Neural progenitor cell (in vitro differentiated cells): ENCODE data around the gene GLE1. TPM values are rescaled to one million over a fixed set of nuclear protein-coding genes. Genes with fewer than 3 reads are reported as not detected.

ENCODE experiments used
- DNase-seq: peaks from one replicate; pipeline ENCODE4 v3.0.0-alpha.2; 2016; ENCODE audit warnings: low spot score
- H2AFZ ChIP-seq: fragments of 200-600 bp; sonication (generic); replicated peaks from 2 replicates; pipeline ENCODE4 v1.6.1; 2016; ENCODE audit warnings: antibody characterized with exemption
- H3F3A ChIP-seq: fragments of 200-600 bp; sonication (generic); 2 replicates; pipeline ENCODE4 v1.6.1; 2016; ENCODE audit warnings: antibody characterized with exemption, low read depth
- H3K27ac ChIP-seq: fragments of 200-600 bp; sonication (generic); 2 replicates; pipeline ENCODE4 v1.5.1; 2016; ENCODE audit warnings: mild to moderate bottlenecking
- H3K27me3 ChIP-seq: fragments of 200-600 bp; sonication (generic); 2 replicates; pipeline ENCODE4 v1.6.1; 2016; ENCODE audit warnings: mild to moderate bottlenecking, moderate library complexity
- H3K36me3 ChIP-seq: fragments of 200-600 bp; sonication (generic); 2 replicates; pipeline ENCODE4 v1.5.1; 2016
- H3K4me1 ChIP-seq: fragments of 200-600 bp; sonication (generic); 2 replicates; pipeline ENCODE4 v1.6.1; 2016; ENCODE audit warnings: mixed run types
- H3K4me2 ChIP-seq: fragments of 200-600 bp; sonication (generic); 2 replicates; pipeline ENCODE4 v1.6.1; 2016
- H3K4me3 ChIP-seq: fragments of 200-600 bp; sonication (generic); 2 replicates; pipeline ENCODE4 v1.5.1; 2016
- H3K79me2 ChIP-seq: fragments of 200-600 bp; sonication (generic); 2 replicates; pipeline ENCODE4 v1.6.1; 2016; ENCODE audit warnings: low read depth
- H3K9ac ChIP-seq: fragments of 200-600 bp; sonication (generic); 2 replicates; pipeline ENCODE4 v1.6.1; 2016
- H3K9me3 ChIP-seq: fragments of 200-600 bp; sonication (generic); 2 replicates; pipeline ENCODE4 v1.5.1; 2016; ENCODE audit warnings: low read depth
- H4K20me1 ChIP-seq: fragments of 200-600 bp; sonication (generic); 2 replicates; pipeline ENCODE4 v1.6.1; 2016; ENCODE audit warnings: low read depth
- H3K27ac Mint-ChIP-seq: 3 replicates; pipeline ENCODE4 v1.8.0; 2021; ENCODE audit warnings: mixed read lengths
- H3K27me3 Mint-ChIP-seq: 2 replicates; pipeline ENCODE4 v1.8.0; 2022; ENCODE audit warnings: low read depth, mild to moderate bottlenecking, inconsistent platforms, moderate library complexity, mixed read lengths; ENCODE audit not compliant: insufficient read depth
- H3K36me3 Mint-ChIP-seq: 3 replicates; pipeline ENCODE4 v1.8.0; 2021; ENCODE audit warnings: mixed read lengths
- H3K4me1 Mint-ChIP-seq: 3 replicates; pipeline ENCODE4 v1.8.0; 2021; ENCODE audit warnings: mixed read lengths
- H3K4me3 Mint-ChIP-seq: 3 replicates; pipeline ENCODE4 v1.8.0; 2021; ENCODE audit warnings: mild to moderate bottlenecking, moderate library complexity, mixed read lengths
- H3K9me3 Mint-ChIP-seq: 3 replicates; pipeline ENCODE4 v1.8.0; 2020; ENCODE audit warnings: mixed read lengths
- EZH2 ChIP-seq: fragments of 200-600 bp; sonication (generic); IDR thresholded peaks from 2 replicates; pipeline ENCODE4 v1.6.1; 2017; ENCODE audit warnings: antibody characterized with exemption, mild to moderate bottlenecking, moderate library complexity
- EZH2phosphoT487 ChIP-seq: fragments of 200-600 bp; sonication (generic); IDR thresholded peaks from 2 replicates; pipeline ENCODE4 v1.6.1; 2017; ENCODE audit warnings: antibody characterized with exemption
- total RNA-seq: library from RNA; depleted of rRNA; stranded (reverse); fragments of >200 nt; gene quantifications from 2 replicates; pipeline ENCODE4 v1.2.3, GENCODE V29; 2015; ENCODE audit warnings: low replicate concordance
- TF ChIP-seq, protein P1 (sequence below): fragments of 200-600 bp; sonication (generic); IDR thresholded peaks from 2 replicates; pipeline ENCODE4 v1.5.1; 2017; ENCODE audit warnings: antibody characterized with exemption, mild to moderate bottlenecking

GLE1 gene
- total RNA-seq, 1 donor from 2014 or later = 22.7 TPM

DNA sequence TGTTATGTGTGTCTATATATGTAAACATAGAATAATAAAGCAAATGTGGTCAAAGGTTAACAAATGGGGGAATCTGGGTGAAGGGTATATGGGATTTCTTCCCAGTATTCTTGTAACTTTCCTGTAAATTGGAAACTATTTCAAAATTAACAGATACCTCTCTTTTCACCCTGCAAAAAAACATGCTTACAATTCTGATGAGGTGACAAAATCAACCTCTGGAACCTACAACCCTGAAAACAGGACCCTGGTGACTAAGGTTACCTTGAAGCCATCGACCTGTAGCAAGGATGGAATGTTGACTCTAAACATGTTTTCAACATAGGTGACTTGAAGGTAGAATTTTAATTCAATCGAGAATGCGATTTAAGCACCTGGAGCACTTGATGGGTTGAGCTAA lies 42.0 kb downstream of the GLE1 start:
- no peaks in the 10 kb centered on the region for H3K79me2 ChIP-seq
- Mint-ChIP-seq H3K9me3 (no peaks in the 10 kb centered on the region), H3K4me3 (no peak overlapping the region), H3K27me3 (peaks cover 2% of the 10 kb centered on the region), H3K36me3 (peaks cover 4% of the 10 kb centered on the region), H3K27ac (no peak overlapping the region), H3K4me1 (peaks cover 26% of the 10 kb centered on the region)
- H3K4me2 ChIP-seq = no peak overlapping the region
- H2AFZ ChIP-seq = no peak overlapping the region
- DNase-seq = no peak
- no peaks in the 10 kb centered on the region for H3K9me3 ChIP-seq
- no peaks in the 10 kb centered on the region for H3K27me3 ChIP-seq
- peaks cover 11% of the 10 kb centered on the region for H3K4me1 ChIP-seq
- H3F3A ChIP-seq = peaks cover 12% of the 10 kb centered on the region
- H3K27ac ChIP-seq = no peak overlapping the region
- H3K4me3 ChIP-seq = no peak overlapping the region
- H3K9ac ChIP-seq = no peak overlapping the region
- TF ChIP-seq EZH2phosphoT487 (no peak), EZH2 (no peak)
- TF ChIP-seq, protein P1, sequence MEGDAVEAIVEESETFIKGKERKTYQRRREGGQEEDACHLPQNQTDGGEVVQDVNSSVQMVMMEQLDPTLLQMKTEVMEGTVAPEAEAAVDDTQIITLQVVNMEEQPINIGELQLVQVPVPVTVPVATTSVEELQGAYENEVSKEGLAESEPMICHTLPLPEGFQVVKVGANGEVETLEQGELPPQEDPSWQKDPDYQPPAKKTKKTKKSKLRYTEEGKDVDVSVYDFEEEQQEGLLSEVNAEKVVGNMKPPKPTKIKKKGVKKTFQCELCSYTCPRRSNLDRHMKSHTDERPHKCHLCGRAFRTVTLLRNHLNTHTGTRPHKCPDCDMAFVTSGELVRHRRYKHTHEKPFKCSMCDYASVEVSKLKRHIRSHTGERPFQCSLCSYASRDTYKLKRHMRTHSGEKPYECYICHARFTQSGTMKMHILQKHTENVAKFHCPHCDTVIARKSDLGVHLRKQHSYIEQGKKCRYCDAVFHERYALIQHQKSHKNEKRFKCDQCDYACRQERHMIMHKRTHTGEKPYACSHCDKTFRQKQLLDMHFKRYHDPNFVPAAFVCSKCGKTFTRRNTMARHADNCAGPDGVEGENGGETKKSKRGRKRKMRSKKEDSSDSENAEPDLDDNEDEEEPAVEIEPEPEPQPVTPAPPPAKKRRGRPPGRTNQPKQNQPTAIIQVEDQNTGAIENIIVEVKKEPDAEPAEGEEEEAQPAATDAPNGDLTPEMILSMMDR = no peak
- no peaks in the 10 kb centered on the region for H3K36me3 ChIP-seq
- H4K20me1 ChIP-seq = no peaks in the 10 kb centered on the region

DNA sequence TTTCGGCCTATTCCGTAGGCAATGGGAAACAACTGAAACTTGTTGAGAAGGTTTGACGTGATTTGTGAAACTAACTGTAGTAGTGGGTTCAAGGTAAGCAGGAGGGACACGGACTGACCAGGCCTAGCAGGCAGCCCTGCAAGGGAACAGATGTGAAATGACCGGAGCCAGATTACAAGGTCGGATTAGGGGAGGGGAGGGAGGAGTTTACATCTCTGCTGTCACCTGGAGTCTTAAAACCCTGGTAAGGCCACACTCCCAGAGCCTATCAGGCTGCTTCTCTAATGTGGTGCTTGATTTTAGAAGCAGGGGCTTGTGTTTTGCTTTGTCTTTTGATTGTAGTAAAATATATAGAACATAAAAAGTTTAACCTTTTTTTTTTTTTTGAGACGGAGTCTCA lies 44.4 kb downstream of the GLE1 start:
- peaks cover under 1% of the 10 kb centered on the region for H3K36me3 Mint-ChIP-seq
- no peak overlapping the region for H3K9ac ChIP-seq
- H3K4me2 ChIP-seq = no peak overlapping the region
- H3K4me1 ChIP-seq = peaks cover 17% of the 10 kb centered on the region
- H3K79me2 ChIP-seq = peaks cover 11% of the 10 kb centered on the region
- H3K9me3 Mint-ChIP-seq = no peaks in the 10 kb centered on the region
- peak overlapping the region; percentile 11 for H3K27ac Mint-ChIP-seq
- no peak overlapping the region for H3K4me3 Mint-ChIP-seq
- H3K4me3 ChIP-seq = no peak overlapping the region
- H3K27ac ChIP-seq = no peak overlapping the region
- peaks cover 10% of the 10 kb centered on the region for H4K20me1 ChIP-seq
- TF ChIP-seq EZH2 (no peak), EZH2phosphoT487 (no peak)
- TF ChIP-seq, protein P1 = no peak
- DNase-seq = peak; percentile 12
- no peak overlapping the region for H2AFZ ChIP-seq
- H3K4me1 Mint-ChIP-seq = peaks cover 31% of the 10 kb centered on the region
- no peaks in the 10 kb centered on the region for H3K9me3 ChIP-seq
- peaks cover 2% of the 10 kb centered on the region for H3K27me3 Mint-ChIP-seq
- no peaks in the 10 kb centered on the region for H3K27me3 ChIP-seq
- H3F3A ChIP-seq = peaks cover 17% of the 10 kb centered on the region
- no peaks in the 10 kb centered on the region for H3K36me3 ChIP-seq

DNA sequence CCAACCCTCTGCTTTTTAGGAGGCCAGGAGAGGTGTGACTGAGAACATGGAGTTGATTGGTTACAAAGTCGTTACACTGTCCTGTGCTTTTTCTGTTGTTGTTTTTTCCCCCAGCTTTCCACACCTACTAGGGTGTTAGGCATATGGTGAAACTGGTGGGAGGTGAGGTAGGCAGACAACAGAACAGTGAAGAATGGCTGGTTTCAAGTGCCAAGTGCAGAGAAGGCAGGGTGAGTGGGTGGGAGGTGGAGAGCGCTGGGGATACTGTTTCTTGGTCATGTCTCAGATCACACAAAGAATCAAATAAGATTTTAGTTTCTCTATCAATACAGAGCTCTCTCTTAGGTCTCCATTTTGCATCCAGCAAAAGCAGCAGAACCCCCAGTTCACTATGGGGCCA lies 45.7 kb downstream of the GLE1 start:
- H3K36me3 Mint-ChIP-seq = no peaks in the 10 kb centered on the region
- Histone ChIP-seq H3K27ac (no peak overlapping the region), H3K36me3 (no peaks in the 10 kb centered on the region)

More for the DNA sequence above, 45.7 kb downstream of the GLE1 start:
- Mint-ChIP-seq H3K9me3 (no peaks in the 10 kb centered on the region), H3K27me3 (peaks cover 2% of the 10 kb centered on the region), H3K4me1 (peaks cover 31% of the 10 kb centered on the region), H3K27ac (peak overlapping the region; percentile 34), H3K4me3 (peak overlapping the region; percentile 92)
- H2AFZ ChIP-seq = no peak overlapping the region
- DNase-seq = no peak
- H3K4me2 ChIP-seq = peak overlapping the region; percentile 84
- H3K4me1 ChIP-seq = peaks cover 28% of the 10 kb centered on the region
- no peak overlapping the region for H3K4me3 ChIP-seq
- no peaks in the 10 kb centered on the region for H3K9me3 ChIP-seq
- H3K79me2 ChIP-seq = peaks cover 23% of the 10 kb centered on the region
- H3K27me3 ChIP-seq = no peaks in the 10 kb centered on the region
- peaks cover 22% of the 10 kb centered on the region for H4K20me1 ChIP-seq
- no peak overlapping the region for H3K9ac ChIP-seq
- peaks cover 21% of the 10 kb centered on the region for H3F3A ChIP-seq
- no peak for TF ChIP-seq EZH2
- no peak for TF ChIP-seq EZH2phosphoT487
- TF ChIP-seq, protein P1 = no peak
